Fibroblast of lung (primary cell): Measurements from ENCODE around the gene PPP1R15B. TPM values are rescaled to one million over a fixed set of nuclear protein-coding genes. Genes with fewer than 3 reads are reported as not detected.

Experiments used
- DNase-seq, 2 donors: peaks; one replicate each; pipeline versions ENCODE4 v3.0.0 to v3.0.0-alpha.2; 2010; ENCODE audit warnings: low read depth in 2 of 2
- H2AFZ ChIP-seq: 2 replicates; pipeline ENCODE4 v1.5.1; 2012; ENCODE audit warnings: low read length, control low read depth, inconsistent platforms
- H3K27ac ChIP-seq: 2 replicates; pipeline ENCODE4 v1.5.1; 2011; ENCODE audit warnings: low read length, control low read depth; ENCODE audit not compliant: insufficient read depth
- H3K27me3 ChIP-seq: 2 replicates; pipeline ENCODE4 v1.5.1; 2011; ENCODE audit warnings: mild to moderate bottlenecking, low read length; ENCODE audit not compliant: control insufficient read depth, insufficient read depth
- H3K36me3 ChIP-seq: 2 replicates; pipeline ENCODE4 v1.5.1; 2011; ENCODE audit warnings: low read length; ENCODE audit not compliant: control insufficient read depth, insufficient read depth
- H3K4me1 ChIP-seq: 2 replicates; pipeline ENCODE4 v1.5.1; 2011; ENCODE audit warnings: low read length; ENCODE audit not compliant: control insufficient read depth, insufficient read depth; ENCODE audit errors: extremely low read depth
- H3K4me2 ChIP-seq: 2 replicates; pipeline ENCODE4 v1.5.1; 2011; ENCODE audit warnings: low read length, control low read depth; ENCODE audit not compliant: insufficient read depth; ENCODE audit errors: extremely low read depth
- H3K4me3 ChIP-seq, 4 experiments: fragments of 200-600 bp in 1 of 4; sonication (generic) in 1 of 4; replicated peaks in 1 of 4; 2 replicates each; pipeline ENCODE4 v1.5.1; 2011 to 2016; ENCODE audit warnings: low read length in 4 of 4, low read depth in 3 of 4, mild to moderate bottlenecking in 3 of 4, control low read depth in 2 of 4, inconsistent platforms in 1 of 4, mixed read lengths in 1 of 4; ENCODE audit not compliant: insufficient read depth in 1 of 4; ENCODE audit errors: control extremely low read depth in 1 of 4
- H3K79me2 ChIP-seq: 2 replicates; pipeline ENCODE4 v1.5.1; 2012; ENCODE audit warnings: mild to moderate bottlenecking, low read length, inconsistent platforms; ENCODE audit not compliant: control insufficient read depth, insufficient read depth
- H3K9ac ChIP-seq: 2 replicates; pipeline ENCODE4 v1.5.1; 2011; ENCODE audit warnings: mild to moderate bottlenecking, low read length, control low read depth; ENCODE audit not compliant: insufficient read depth
- H3K9me3 ChIP-seq: 2 replicates; pipeline ENCODE4 v1.5.1; 2012; ENCODE audit warnings: low read depth, low read length; ENCODE audit not compliant: control insufficient read depth, insufficient read depth
- H4K20me1 ChIP-seq: 2 replicates; pipeline ENCODE4 v1.5.1; 2011; ENCODE audit warnings: low read length; ENCODE audit not compliant: control insufficient read depth, insufficient read depth; ENCODE audit errors: extremely low read depth
- EZH2 ChIP-seq: IDR thresholded peaks from 2 replicates; pipeline ENCODE4 v1.5.1; 2012; ENCODE audit warnings: low read length, control low read depth, mild to moderate bottlenecking; ENCODE audit errors: missing control alignments
- polyA minus RNA-seq: library from RNA; depleted of rRNA, polyadenylated mRNA; stranded (reverse); fragments of >200 nt; gene quantifications from 2 replicates; pipeline ENCODE4 v1.2.3, GENCODE V29; 2011; ENCODE audit warnings: low replicate concordance
- polyA plus RNA-seq, 2 donors: library from polyadenylated mRNA; depleted of rRNA in 1 of 2; stranded (reverse) in 1 of 2; unstranded in 1 of 2; fragments of >200 nt; gene quantifications; 2 replicates each; pipeline ENCODE4 v1.2.1, GENCODE V29; 2011 to 2012; ENCODE audit warnings: missing spikeins in 1 of 2
- total RNA-seq: library from RNA; depleted of rRNA; stranded (reverse); fragments of >200 nt; gene quantifications from 2 replicates; pipeline ENCODE4 v1.2.1, GENCODE V29; 2014
- TF ChIP-seq, protein P1 (sequence below), 2 donors: IDR thresholded peaks in 1 of 2; conservative IDR thresholded peaks in 1 of 2; 1 replicate in 1 of 2; 2 replicates in 1 of 2; pipeline ENCODE4 v1.5.1; 2011 to 2012; ENCODE audit warnings: low read length in 2 of 2, control low read depth in 1 of 2, inconsistent platforms in 1 of 2, low read depth in 1 of 2, mild to moderate bottlenecking in 1 of 2

Gene PPP1R15B
- total RNA-seq (26.7 and 27.7 TPM in 2 replicates), polyA plus RNA-seq (22.4 and 26.3 TPM in 2 replicates), polyA minus RNA-seq (20.3 and 26.8 TPM in 2 replicates)
- 12.7 and 13.6 TPM in 2 replicates for polyA plus RNA-seq (2012)

DNA sequence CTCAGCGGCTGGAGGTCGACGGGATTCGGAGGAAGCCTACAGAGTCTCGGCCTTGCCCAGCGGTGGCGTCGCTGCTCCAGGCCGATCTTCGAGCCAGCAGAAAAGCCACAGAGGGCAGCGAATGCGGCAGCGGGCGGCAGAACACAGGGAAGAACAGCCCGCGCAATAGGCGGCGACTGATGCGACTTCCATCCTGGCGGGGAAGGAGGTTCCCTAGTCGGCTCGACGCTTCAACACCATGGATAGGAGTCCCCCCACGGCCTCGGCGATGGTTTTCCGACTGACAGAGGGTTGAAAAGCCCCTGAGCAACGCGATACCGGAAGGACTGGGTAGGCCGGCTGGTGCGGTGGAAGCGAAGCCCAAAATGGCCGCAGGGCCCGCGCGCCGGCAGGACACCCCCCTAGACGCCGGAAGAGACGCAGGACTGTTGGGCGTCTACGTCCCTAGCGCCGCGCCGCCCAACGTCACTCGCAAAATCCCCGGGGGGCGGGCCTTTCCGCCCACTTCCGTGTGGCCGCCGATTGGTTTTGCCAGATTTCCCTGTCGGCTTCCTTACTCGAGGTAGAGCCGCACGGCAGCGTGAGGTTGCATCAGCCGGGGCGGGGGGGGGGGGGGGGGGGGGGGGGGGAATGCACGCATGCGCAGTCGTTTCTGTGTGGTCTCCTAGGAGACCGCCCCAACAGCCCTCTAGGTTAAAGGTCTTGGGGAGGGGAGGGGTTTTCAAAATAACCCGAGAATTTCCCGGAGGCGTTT, at the start of gene PPP1R15B:
Gene PPP1R15B (minus strand): TSS at position 367 of the 754 bp plus-strand sequence. CDS start 406 bp downstream, outside the sequence.
- Histone ChIP-seq H3K4me2 (peak within 1 kb of the TSS; percentile 98), H3K4me1 (peaks cover 4% of the 10 kb centered on the region), H3K36me3 (no peaks in the 10 kb centered on the region), H3K27me3 (no peaks in the 10 kb centered on the region), H3K27ac (peak within 1 kb of the TSS; percentile 100), H4K20me1 (peaks cover 16% of the 10 kb centered on the region), H3K9me3 (no peaks in the 10 kb centered on the region), H3K4me3 (peak within 1 kb of the TSS; percentile 86 to 99 (median 97)), H3K9ac (peak within 1 kb of the TSS; percentile 100), H2AFZ (peak within 1 kb of the TSS; percentile 47), H3K79me2 (peaks cover 50% of the 10 kb centered on the region)
- DNase-seq: peak; percentile 98 to 99
- TF ChIP-seq, protein P1, sequence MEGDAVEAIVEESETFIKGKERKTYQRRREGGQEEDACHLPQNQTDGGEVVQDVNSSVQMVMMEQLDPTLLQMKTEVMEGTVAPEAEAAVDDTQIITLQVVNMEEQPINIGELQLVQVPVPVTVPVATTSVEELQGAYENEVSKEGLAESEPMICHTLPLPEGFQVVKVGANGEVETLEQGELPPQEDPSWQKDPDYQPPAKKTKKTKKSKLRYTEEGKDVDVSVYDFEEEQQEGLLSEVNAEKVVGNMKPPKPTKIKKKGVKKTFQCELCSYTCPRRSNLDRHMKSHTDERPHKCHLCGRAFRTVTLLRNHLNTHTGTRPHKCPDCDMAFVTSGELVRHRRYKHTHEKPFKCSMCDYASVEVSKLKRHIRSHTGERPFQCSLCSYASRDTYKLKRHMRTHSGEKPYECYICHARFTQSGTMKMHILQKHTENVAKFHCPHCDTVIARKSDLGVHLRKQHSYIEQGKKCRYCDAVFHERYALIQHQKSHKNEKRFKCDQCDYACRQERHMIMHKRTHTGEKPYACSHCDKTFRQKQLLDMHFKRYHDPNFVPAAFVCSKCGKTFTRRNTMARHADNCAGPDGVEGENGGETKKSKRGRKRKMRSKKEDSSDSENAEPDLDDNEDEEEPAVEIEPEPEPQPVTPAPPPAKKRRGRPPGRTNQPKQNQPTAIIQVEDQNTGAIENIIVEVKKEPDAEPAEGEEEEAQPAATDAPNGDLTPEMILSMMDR (conservative IDR thresholded peaks at IDR 0.05 in 1 of 2, IDR thresholded peaks at IDR 0.05 in 1 of 2; ENCODE audit: low read depth in 1 of 2, low read length in 2 of 2): no peak
- no peak for TF ChIP-seq EZH2

- H2AFZ ChIP-seq: no peak overlapping the region
- no peaks in the 10 kb centered on the region for H3K4me1 ChIP-seq
- no peaks in the 10 kb centered on the region for H4K20me1 ChIP-seq
- no peak overlapping the region for H3K4me2 ChIP-seq
- no peak for TF ChIP-seq EZH2
- TF ChIP-seq, protein P1 (conservative IDR thresholded peaks at IDR 0.05 in 1 of 2, IDR thresholded peaks at IDR 0.05 in 1 of 2; ENCODE audit: low read depth in 1 of 2, low read length in 2 of 2): no peak
- H3K79me2 ChIP-seq: no peaks in the 10 kb centered on the region
- H3K9ac ChIP-seq: no peak overlapping the region
- no peak overlapping the region for H3K4me3 ChIP-seq
- H3K27ac ChIP-seq: no peak overlapping the region
- no peaks in the 10 kb centered on the region for H3K36me3 ChIP-seq
- no peak for DNase-seq
- H3K9me3 ChIP-seq: no peaks in the 10 kb centered on the region
- H3K27me3 ChIP-seq: peaks cover 10% of the 10 kb centered on the region
These were observed 48.7 kb upstream of the PPP1R15B start for GRCh38 chr1:204460346-204460745.

DNA sequence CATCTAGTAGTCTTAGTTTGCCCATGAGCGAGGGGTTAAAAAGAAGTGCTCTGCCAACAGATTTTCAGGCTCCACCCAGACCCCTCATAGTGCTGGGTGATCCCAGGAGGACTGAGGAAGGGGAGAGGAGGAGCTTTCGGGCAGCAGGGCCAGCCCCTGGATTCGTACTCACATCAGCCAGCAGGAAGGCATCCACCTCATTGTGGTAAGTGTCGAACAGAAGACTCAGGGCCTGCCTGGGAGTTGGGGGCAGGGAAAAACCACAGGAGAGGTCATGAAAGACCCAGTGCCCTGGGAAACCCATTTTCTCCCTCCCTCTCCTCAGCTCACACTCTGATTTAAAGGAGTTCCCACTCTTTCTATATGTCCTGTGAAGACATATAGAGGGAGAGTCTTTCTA, 48.1 kb upstream of the PPP1R15B start:
- no peak for DNase-seq
- no peak overlapping the region for H3K4me3 ChIP-seq
- no peaks in the 10 kb centered on the region for H4K20me1 ChIP-seq
- no peak overlapping the region for H3K4me2 ChIP-seq
- peaks cover 7% of the 10 kb centered on the region for H3K27me3 ChIP-seq
- H3K79me2 ChIP-seq: no peaks in the 10 kb centered on the region
- no peaks in the 10 kb centered on the region for H3K9me3 ChIP-seq
- H3K27ac ChIP-seq: no peak overlapping the region
- no peak overlapping the region for H3K9ac ChIP-seq
- H3K36me3 ChIP-seq: no peaks in the 10 kb centered on the region
- H2AFZ ChIP-seq: no peak overlapping the region
- no peaks in the 10 kb centered on the region for H3K4me1 ChIP-seq
- TF ChIP-seq EZH2: no peak
- TF ChIP-seq, protein P1 (conservative IDR thresholded peaks at IDR 0.05 in 1 of 2, IDR thresholded peaks at IDR 0.05 in 1 of 2; ENCODE audit: low read depth in 1 of 2, low read length in 2 of 2): no peak
